ENCODE results near the gene MTARC2.

DNA sequence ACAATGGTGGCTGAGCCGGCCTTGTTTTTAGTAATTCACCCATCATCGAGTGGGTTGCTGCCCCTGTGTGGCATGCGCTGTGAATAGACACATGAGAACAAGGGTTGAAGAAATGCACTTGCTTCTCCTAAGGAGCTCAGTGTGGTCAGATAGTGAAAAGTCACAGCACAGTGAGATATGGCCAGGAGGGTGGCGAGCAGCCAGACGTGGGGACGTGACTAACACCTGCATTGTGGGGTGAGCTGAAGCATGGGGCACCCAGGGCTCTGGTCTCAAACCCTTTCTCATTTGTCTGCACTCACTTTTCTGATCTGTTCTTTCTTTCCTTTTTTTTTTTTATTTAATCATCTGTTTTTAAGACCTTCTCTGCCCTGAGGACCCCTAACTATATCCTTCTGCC is 52.1 kb downstream of the MTARC2 start:
- TF ChIP-seq POLR2AphosphoS5 (IDR thresholded peaks at IDR 0.05; ENCODE audit: low read depth, low read length), result no peak
- TF ChIP-seq SIN3A (IDR thresholded peaks at IDR 0.05; ENCODE audit: borderline replicate concordance, insufficient read depth, low read length), result no peak
- TF ChIP-seq, protein P1, sequence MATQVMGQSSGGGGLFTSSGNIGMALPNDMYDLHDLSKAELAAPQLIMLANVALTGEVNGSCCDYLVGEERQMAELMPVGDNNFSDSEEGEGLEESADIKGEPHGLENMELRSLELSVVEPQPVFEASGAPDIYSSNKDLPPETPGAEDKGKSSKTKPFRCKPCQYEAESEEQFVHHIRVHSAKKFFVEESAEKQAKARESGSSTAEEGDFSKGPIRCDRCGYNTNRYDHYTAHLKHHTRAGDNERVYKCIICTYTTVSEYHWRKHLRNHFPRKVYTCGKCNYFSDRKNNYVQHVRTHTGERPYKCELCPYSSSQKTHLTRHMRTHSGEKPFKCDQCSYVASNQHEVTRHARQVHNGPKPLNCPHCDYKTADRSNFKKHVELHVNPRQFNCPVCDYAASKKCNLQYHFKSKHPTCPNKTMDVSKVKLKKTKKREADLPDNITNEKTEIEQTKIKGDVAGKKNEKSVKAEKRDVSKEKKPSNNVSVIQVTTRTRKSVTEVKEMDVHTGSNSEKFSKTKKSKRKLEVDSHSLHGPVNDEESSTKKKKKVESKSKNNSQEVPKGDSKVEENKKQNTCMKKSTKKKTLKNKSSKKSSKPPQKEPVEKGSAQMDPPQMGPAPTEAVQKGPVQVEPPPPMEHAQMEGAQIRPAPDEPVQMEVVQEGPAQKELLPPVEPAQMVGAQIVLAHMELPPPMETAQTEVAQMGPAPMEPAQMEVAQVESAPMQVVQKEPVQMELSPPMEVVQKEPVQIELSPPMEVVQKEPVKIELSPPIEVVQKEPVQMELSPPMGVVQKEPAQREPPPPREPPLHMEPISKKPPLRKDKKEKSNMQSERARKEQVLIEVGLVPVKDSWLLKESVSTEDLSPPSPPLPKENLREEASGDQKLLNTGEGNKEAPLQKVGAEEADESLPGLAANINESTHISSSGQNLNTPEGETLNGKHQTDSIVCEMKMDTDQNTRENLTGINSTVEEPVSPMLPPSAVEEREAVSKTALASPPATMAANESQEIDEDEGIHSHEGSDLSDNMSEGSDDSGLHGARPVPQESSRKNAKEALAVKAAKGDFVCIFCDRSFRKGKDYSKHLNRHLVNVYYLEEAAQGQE (IDR thresholded peaks at IDR 0.05; ENCODE audit: insufficient read depth in 1 of 2, low read depth in 2 of 2, low read length in 2 of 2), result no peak
- no peak for TF ChIP-seq TAF1 (IDR thresholded peaks at IDR 0.05; ENCODE audit: borderline replicate concordance, insufficient read depth, low read length)

Data from PFSK-1 (cell line).